GM21737 (cell line): ENCODE results near the gene STIL.
"Not testable (repeated sequence)": the region's sequence is repeated elsewhere in the genome, so short reads cannot be mapped to it uniquely, and the experiment has no call there.

Experiments
- ATAC-seq: cut with Tn5 transposase; IDR thresholded peaks from one replicate; pipeline ENCODE4 v1.9.1; 2021; ENCODE audit warnings: mild to moderate bottlenecking, moderate library complexity; ENCODE audit not compliant: unreplicated experiment

STIL gene

DNA sequence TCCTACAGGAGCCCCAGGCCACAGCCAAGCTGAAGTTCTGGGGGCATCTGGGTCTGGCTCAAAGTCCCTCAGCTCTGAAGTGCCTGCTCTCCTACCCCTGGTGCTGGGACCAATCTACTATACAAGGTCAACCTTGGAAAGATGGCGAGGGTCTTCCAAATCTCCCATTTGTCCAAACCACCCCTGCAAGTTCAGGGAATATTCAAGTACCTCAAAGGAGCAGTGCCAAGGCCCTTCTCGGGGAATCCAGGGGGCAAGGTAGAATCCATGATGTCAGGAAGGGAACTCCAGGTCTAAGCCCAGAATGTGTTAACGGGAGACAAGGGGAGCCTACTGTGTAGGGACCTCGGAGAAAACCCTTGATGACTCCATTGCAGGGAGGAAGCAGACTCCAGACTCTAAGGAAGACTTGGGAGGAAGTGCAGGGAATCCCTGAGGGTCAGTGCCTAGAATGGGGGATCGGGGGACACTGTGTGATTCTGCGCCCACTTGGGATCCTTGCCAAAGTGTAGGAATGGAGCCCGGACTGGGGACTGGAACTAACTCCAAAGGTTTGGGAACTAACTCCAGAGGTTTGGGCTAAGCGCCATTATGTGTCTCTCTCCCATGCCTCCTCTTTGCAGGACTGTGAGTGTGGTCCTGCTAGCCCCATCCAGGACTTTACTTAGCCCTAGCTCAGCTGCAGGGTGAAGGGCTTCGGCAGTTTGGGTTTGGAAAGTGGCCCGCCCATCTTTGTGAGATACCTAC is 90.6 kb downstream of the STIL start:
- no peak for ATAC-seq

DNA sequence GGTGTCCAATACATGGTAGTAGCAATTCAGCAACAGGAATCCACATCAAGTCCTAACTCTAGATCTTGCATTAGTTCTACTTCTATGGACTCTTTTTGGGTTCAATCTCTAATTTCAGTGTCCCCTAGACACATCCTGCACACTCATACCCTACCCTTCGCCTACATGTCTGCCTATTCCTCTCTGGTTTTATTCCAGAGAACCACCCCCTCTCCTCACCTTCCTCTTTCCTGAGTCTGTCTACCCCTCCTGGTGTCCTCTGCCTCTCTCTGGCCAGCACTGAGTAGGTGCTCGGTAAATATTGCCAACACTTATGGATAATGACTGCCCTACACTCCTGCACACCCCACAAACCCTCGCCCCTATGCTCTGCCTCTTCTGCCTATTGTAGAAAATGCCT is 91.5 kb downstream of the STIL start:
- ATAC-seq, result no peak

- no peak for ATAC-seq
Measured at GRCh38 chr1:47219590-47220220, 94.2 kb downstream of the STIL start.

GRCh38 chr1:47219001-47219400 is 94.9 kb downstream of the STIL start:
- ATAC-seq, result no peak

GRCh38 chr1:47216278-47217059 is 97.5 kb downstream of the STIL start:
- ATAC-seq, result no peak

DNA sequence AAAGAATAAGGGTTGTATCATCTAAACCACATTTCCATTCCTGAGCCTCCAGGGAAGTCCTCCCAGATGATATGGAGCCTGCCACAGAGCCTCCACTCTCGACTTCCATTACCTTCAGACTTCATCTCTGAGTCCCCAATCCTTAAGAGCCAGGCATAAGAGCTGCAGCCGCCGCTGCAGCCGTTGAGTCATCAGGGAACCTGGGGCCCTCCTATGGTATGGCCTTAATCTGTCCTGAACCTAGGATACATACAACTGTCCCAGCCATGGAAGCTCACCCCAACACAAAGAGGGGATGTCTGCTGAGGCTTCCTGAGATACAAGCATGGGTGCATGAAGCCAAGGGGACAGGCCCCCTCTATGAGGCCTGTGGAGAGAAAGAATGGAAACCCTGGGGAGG is 98.2 kb downstream of the STIL start:
- ATAC-seq, result no peak

GRCh38 chr1:47214549-47214948 is 99.4 kb downstream of the STIL start:
- ATAC-seq, result no peak

DNA sequence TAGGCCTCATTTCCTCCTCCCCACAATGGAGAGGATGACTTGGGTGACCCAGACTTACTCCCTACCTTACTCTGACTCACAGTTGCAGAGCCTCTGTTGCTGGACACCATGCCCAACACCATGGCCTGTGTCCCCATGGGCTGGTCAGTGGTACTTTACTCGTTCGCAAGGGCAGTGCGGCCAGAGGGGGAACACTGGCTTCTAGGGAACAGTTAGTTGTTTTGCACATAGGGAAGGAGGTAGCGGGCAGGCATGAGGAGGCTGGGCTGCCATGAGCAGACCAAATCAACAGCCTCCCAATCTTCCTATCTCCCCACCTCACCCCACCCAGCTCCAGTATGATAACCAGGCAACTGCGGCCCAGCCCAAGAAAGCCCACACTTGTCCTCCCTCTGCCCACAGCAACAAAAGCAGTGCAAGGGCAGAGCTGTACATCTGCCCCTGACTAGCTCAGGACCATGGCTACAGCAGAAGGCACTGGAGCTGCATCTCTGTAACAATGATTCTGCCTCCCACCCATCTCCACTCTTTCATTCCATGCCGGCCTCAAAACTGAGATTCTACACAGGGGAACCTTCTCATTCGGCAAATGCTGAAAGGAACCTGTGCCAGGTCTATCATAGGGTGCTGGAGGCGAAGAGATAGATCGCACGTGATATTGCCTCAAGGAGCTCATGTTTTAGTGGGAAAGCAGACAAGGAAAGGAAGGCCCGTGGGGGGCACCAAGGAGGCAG is 100.5 kb downstream of the STIL start:
- ATAC-seq, result no peak

- ATAC-seq, result no peak
Measured at GRCh38 chr1:47212636-47213229, 101.2 kb downstream of the STIL start.

DNA sequence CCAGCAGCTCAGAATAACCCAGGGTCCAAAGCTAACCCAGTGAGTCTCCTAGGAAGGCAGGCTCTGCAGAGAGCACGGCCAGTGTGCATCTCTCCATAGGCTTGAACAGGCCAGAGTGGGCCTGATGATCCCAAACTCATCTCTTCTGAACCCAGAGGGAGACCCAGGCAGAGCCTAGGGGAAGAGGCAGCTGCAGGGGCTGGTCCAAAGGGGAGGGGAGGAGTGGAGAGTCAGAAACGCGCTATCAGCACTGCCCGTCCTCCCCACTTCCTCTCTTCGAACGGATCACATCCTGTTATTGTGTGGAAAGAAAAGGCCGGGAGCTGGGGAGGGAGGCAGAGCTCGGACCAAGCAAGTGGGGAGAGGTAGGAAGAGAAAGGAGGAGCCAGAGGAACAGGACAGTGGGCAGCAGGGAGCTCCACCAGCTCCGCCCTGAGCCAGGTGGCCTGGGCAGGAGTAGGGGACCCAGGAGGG is 102.1 kb downstream of the STIL start:
- no peak for ATAC-seq

- no peak for ATAC-seq
Measured at GRCh38 chr1:47210666-47211065, 103.3 kb downstream of the STIL start.

- ATAC-seq, result no peak
Measured at GRCh38 chr1:47209725-47210325, 104.1 kb downstream of the STIL start.

GRCh38 chr1:47209091-47209490 is 104.9 kb downstream of the STIL start:
- ATAC-seq, result no peak

DNA sequence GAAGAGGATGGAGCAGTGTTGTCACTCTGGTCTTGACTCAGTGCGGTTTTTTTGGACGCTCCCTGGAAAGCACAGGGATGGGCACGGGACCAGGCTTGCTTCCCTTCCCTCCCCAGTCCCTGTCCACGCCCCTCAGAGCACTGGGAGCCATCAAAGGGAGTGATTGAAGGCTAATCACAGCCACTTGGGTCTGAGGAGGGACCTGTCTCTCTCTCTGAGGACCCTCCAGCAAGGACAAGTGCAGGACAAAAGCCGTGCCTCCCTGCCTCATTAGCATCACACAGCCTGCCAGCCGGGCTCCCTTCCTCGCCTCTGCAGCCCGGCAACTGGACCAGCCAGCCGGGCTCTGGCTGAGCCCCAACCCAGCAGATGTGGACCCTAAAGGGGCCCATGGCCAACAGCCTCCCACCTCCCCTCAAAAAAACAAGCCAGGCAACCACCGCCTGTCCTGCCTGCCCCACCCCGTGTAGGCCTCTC is 105.5 kb downstream of the STIL start:
- no peak for ATAC-seq

DNA sequence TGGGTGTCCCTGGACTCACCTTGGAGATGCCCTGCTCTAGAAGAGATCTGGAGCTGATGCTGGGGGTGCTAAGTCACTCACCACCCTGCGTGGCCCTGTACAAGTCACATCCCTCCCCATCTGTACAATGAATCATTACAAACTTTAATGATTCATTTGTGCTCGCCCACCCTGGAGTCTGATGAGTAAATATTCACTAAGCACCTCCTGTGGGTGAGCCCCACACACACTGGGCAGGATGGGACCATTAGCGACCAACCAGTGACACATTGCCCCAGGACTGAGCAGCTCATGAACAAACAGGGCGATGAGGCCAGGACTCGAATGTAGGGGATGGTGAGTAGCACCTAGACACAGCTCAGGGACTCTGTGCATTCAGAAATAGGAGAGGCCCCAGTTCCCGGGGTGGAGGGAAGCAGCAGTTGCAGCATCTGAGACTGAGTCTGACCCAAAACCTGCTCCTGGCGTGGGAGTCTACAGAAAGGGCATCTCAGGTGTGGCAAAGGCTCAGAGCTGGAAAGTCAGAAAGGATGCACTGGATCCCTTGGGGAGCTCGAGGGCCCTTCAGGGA is 106.1 kb downstream of the STIL start:
- no peak for ATAC-seq

- ATAC-seq, result no peak
Measured at GRCh38 chr1:47205918-47206317, 108.0 kb downstream of the STIL start.

DNA sequence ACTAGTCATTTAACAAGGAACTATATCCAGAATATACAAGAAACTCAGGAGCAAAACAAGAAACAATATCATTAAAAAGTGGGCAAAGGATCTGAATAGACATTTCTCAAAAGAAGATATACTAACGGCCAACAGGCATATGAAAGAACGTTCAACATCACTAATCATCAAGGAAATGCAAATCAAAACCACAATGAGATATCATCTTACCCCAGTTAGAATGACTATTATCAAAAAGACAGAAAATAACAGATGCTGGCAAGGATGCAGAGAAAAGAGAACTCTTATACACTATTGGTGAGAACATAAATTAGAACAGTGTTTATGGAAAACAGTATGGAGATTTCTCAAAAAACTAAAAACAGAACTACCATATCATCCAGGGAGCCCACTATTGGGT is 110.4 kb downstream of the STIL start:
- not testable (repeated sequence) for ATAC-seq

GRCh38 chr1:47201179-47201578 is 112.8 kb downstream of the STIL start:
- ATAC-seq, result no peak
